LoVo (cell line): ENCODE data around the gene NPIPA5.
A peak's percentile ranks its signal among the peaks of the same experiment; 100 is the strongest.
"Not testable (repeated sequence)": the region's sequence is repeated elsewhere in the genome, so short reads cannot be mapped to it uniquely, and the experiment has no call there.

Source experiments
- DNase-seq: peaks from one replicate; pipeline ENCODE4 v3.0.0-alpha.2; 2016; ENCODE audit warnings: low spot score

The NPIPA5 gene

GRCh38 chr16:15378194-15378593 is at the start of gene NPIPA5:
Gene NPIPA5, minus strand, starts transcription at chr16:15378294. Its CDS starts 0 bp downstream, at chr16:15378294.
- DNase-seq = not testable (repeated sequence)

- peak; percentile 38 for DNase-seq
Measured at GRCh38 chr16:15427648-15428239, 49.6 kb upstream of the NPIPA5 start.

- DNase-seq = no peak
Measured at GRCh38 chr16:15426796-15427195, 48.7 kb upstream of the NPIPA5 start.

GRCh38 chr16:15425861-15426260 is 47.8 kb upstream of the NPIPA5 start:
- no peak for DNase-seq

GRCh38 chr16:15422222-15422621 is 44.1 kb upstream of the NPIPA5 start:
- DNase-seq = no peak

GRCh38 chr16:15421696-15422095 is 43.6 kb upstream of the NPIPA5 start:
- not testable (repeated sequence) for DNase-seq

GRCh38 chr16:15418206-15418605 is 40.1 kb upstream of the NPIPA5 start:
- DNase-seq = no peak

GRCh38 chr16:15417197-15417596 is 39.1 kb upstream of the NPIPA5 start:
- no peak for DNase-seq

- no peak for DNase-seq
Measured at GRCh38 chr16:15415511-15415985, 37.5 kb upstream of the NPIPA5 start.

GRCh38 chr16:15409476-15409875 is 31.4 kb upstream of the NPIPA5 start:
- not testable (repeated sequence) for DNase-seq

GRCh38 chr16:15407756-15408155 is 29.7 kb upstream of the NPIPA5 start:
- DNase-seq = not testable (repeated sequence)

- DNase-seq = no peak
Measured at GRCh38 chr16:15404792-15405191, 26.7 kb upstream of the NPIPA5 start.

- not testable (repeated sequence) for DNase-seq
Measured at GRCh38 chr16:15404091-15404490, 26.0 kb upstream of the NPIPA5 start.

- no peak for DNase-seq
Measured at GRCh38 chr16:15403392-15403995, 25.4 kb upstream of the NPIPA5 start.

GRCh38 chr16:15401972-15402371 is 23.9 kb upstream of the NPIPA5 start:
- DNase-seq = no peak

- DNase-seq = not testable (repeated sequence)
Measured at GRCh38 chr16:15400314-15400713, 22.2 kb upstream of the NPIPA5 start.

GRCh38 chr16:15399317-15399716 is 21.2 kb upstream of the NPIPA5 start:
- no peak for DNase-seq

- no peak for DNase-seq
Measured at GRCh38 chr16:15398618-15399316, 20.7 kb upstream of the NPIPA5 start.

- no peak for DNase-seq
Measured at GRCh38 chr16:15396948-15397594, 19.0 kb upstream of the NPIPA5 start.

GRCh38 chr16:15396509-15396829 is 18.4 kb upstream of the NPIPA5 start:
- not testable (repeated sequence) for DNase-seq

GRCh38 chr16:15395631-15396508 is 17.8 kb upstream of the NPIPA5 start, which contains the start of gene MPV17L:
Gene MPV17L, plus strand, starts transcription at chr16:15395754. Its CDS starts 144 bp downstream, at chr16:15395898.
- peak; percentile 60 for DNase-seq

- DNase-seq = not testable (repeated sequence)
Measured at GRCh38 chr16:15393025-15393424, 14.9 kb upstream of the NPIPA5 start.
